Calu3 (cell line): ENCODE data around the gene ME1. TPM values are rescaled to one million over a fixed set of nuclear protein-coding genes. Genes with fewer than 3 reads are reported as not detected.

Source experiments
- BruUV-seq: library from RNA; stranded (reverse); fragments of 400-500 nt; replicated peaks from 2 replicates; lab custom pipeline; 2021; lab: Mats Ljungman, UMichigan
- CTCF ChIA-PET: fragments of 300-600 bp; sonication (Branson Sonifier 250); formaldehyde crosslinking; loops from one replicate; lab custom pipeline; 2022; ENCODE audit warnings: antibody characterized with exemption; lab: Charles Lee
- DNase-seq: peaks from one replicate; pipeline ENCODE4 v3.0.0; 2022
- H3K27ac Mint-ChIP-seq: one replicate; pipeline ENCODE4 v1.8.0; 2022; ENCODE audit warnings: mixed read lengths; ENCODE audit not compliant: unreplicated experiment
- H3K27me3 Mint-ChIP-seq: one replicate; pipeline ENCODE4 v1.8.0; 2022; ENCODE audit warnings: mixed read lengths; ENCODE audit not compliant: unreplicated experiment
- H3K36me3 Mint-ChIP-seq: one replicate; pipeline ENCODE4 v1.8.0; 2022; ENCODE audit warnings: mild to moderate bottlenecking, moderate library complexity, mixed read lengths; ENCODE audit not compliant: insufficient read depth, unreplicated experiment
- H3K4me1 Mint-ChIP-seq: one replicate; pipeline ENCODE4 v1.8.0; 2022; ENCODE audit warnings: mild to moderate bottlenecking, low read depth, mixed read lengths; ENCODE audit not compliant: unreplicated experiment
- H3K4me3 Mint-ChIP-seq: one replicate; pipeline ENCODE4 v1.8.0; 2022; ENCODE audit warnings: mild to moderate bottlenecking, low read depth, moderate library complexity, mixed read lengths; ENCODE audit not compliant: unreplicated experiment
- H3K9me3 Mint-ChIP-seq: one replicate; pipeline ENCODE4 v1.8.0; 2022; ENCODE audit warnings: low read depth, mixed read lengths; ENCODE audit not compliant: unreplicated experiment
- CTCF ChIP-seq: fragments of 200-600 bp; IDR thresholded peaks from one replicate; pipeline ENCODE4 v1.8.0; 2022; ENCODE audit warnings: antibody characterized with exemption; ENCODE audit not compliant: unreplicated experiment
- intact Hi-C: fragments of 100-400 bp; cut with micrococcal nuclease; formaldehyde crosslinking; loops from one replicate; pipeline ENCODE4 v1.10.0; 2022; ENCODE audit not compliant: unreplicated experiment
- total RNA-seq: library from RNA; stranded (reverse); gene quantifications from 2 replicates; pipeline ENCODE4 v1.2.3, GENCODE V29; 2022

The ME1 gene
- total RNA-seq, 1 experiment from 2014 or later, result 14.5 TPM

GRCh38 chr6:83313882-83314281 lies 117.0 kb downstream of the ME1 start:
- CTCF ChIA-PET, result no interaction called here
- no peak for DNase-seq
- BruUV-seq, result no TSS peak
- Mint-ChIP-seq H3K9me3 (no peaks in the 10 kb centered on the region), H3K27me3 (no peaks in the 10 kb centered on the region), H3K27ac (no peak overlapping the region), H3K36me3 (no peaks in the 10 kb centered on the region), H3K4me1 (no peaks in the 10 kb centered on the region), H3K4me3 (no peak overlapping the region)
- intact Hi-C loops, result no loop called here
- TF ChIP-seq CTCF, result no peak

- no peak for DNase-seq
- no peaks in the 10 kb centered on the region for H3K4me1 Mint-ChIP-seq
- intact Hi-C loops, result no loop called here
- H3K9me3 Mint-ChIP-seq, result no peaks in the 10 kb centered on the region
- no TSS peak for BruUV-seq
- H3K4me3 Mint-ChIP-seq, result no peak overlapping the region
- H3K36me3 Mint-ChIP-seq, result no peaks in the 10 kb centered on the region
- H3K27me3 Mint-ChIP-seq, result no peaks in the 10 kb centered on the region
- no peak overlapping the region for H3K27ac Mint-ChIP-seq
- no peak for TF ChIP-seq CTCF
- CTCF ChIA-PET, result no interaction called here
These were observed 119.6 kb downstream of the ME1 start for GRCh38 chr6:83311231-83311630.

- no peaks in the 10 kb centered on the region for H3K4me1 Mint-ChIP-seq
- CTCF ChIA-PET, result no interaction called here
- H3K4me3 Mint-ChIP-seq, result no peak overlapping the region
- no peak overlapping the region for H3K27ac Mint-ChIP-seq
- no peaks in the 10 kb centered on the region for H3K36me3 Mint-ChIP-seq
- H3K27me3 Mint-ChIP-seq, result no peaks in the 10 kb centered on the region
- no peak for DNase-seq
- intact Hi-C loops, result no loop called here
- BruUV-seq, result no TSS peak
- no peaks in the 10 kb centered on the region for H3K9me3 Mint-ChIP-seq
- TF ChIP-seq CTCF, result no peak
These were observed 120.8 kb downstream of the ME1 start for GRCh38 chr6:83310046-83310445.

- Mint-ChIP-seq H3K4me1 (no peaks in the 10 kb centered on the region), H3K27ac (no peak overlapping the region), H3K9me3 (no peaks in the 10 kb centered on the region), H3K4me3 (no peak overlapping the region), H3K36me3 (no peaks in the 10 kb centered on the region), H3K27me3 (no peaks in the 10 kb centered on the region)
- BruUV-seq, result no TSS peak
- intact Hi-C loops, result no loop called here
- DNase-seq, result no peak
- CTCF ChIA-PET, result no interaction called here
- no peak for TF ChIP-seq CTCF
These were observed 121.5 kb downstream of the ME1 start for GRCh38 chr6:83309344-83309743.
